Erythroblast (primary cell): Measurements from ENCODE around the gene ZNF469.

Experiments used
- GATA1 ChIP-seq: IDR thresholded peaks from 2 replicates; pipeline ENCODE4 v1.6.1; 2011; ENCODE audit warnings: low read depth, mild to moderate bottlenecking, control low read depth, low read length, moderate library complexity
- POLR2A ChIP-seq: IDR thresholded peaks from 2 replicates; pipeline ENCODE4 v1.6.1; 2011; ENCODE audit warnings: mild to moderate bottlenecking, low read length

GRCh38 chr16:88347656-88348376 lies 34.9 kb upstream of the ZNF469 start:
- TF ChIP-seq POLR2A = no peak
- no peak for TF ChIP-seq GATA1
